DOHH2 (cell line): ENCODE results near the gene ADRA2B.
"Not testable (repeated sequence)": the region's sequence is repeated elsewhere in the genome, so short reads cannot be mapped to it uniquely, and the experiment has no call there.

ENCODE experiments used
- EZH2phosphoT487 ChIP-seq: fragments of 200-600 bp; sonication (generic); IDR thresholded peaks from 2 replicates; pipeline ENCODE4 v1.6.1; 2017; ENCODE audit warnings: borderline replicate concordance, mild to moderate bottlenecking, antibody characterized with exemption, low read length, moderate library complexity, mixed read lengths
- TF ChIP-seq, protein P1 (sequence below): fragments of 200-600 bp; sonication (generic); IDR thresholded peaks from one replicate; pipeline ENCODE4 v1.5.1; 2014; ENCODE audit warnings: antibody characterized with exemption, mild to moderate bottlenecking, low read depth, low read length; ENCODE audit not compliant: poor library complexity, severe bottlenecking

DNA sequence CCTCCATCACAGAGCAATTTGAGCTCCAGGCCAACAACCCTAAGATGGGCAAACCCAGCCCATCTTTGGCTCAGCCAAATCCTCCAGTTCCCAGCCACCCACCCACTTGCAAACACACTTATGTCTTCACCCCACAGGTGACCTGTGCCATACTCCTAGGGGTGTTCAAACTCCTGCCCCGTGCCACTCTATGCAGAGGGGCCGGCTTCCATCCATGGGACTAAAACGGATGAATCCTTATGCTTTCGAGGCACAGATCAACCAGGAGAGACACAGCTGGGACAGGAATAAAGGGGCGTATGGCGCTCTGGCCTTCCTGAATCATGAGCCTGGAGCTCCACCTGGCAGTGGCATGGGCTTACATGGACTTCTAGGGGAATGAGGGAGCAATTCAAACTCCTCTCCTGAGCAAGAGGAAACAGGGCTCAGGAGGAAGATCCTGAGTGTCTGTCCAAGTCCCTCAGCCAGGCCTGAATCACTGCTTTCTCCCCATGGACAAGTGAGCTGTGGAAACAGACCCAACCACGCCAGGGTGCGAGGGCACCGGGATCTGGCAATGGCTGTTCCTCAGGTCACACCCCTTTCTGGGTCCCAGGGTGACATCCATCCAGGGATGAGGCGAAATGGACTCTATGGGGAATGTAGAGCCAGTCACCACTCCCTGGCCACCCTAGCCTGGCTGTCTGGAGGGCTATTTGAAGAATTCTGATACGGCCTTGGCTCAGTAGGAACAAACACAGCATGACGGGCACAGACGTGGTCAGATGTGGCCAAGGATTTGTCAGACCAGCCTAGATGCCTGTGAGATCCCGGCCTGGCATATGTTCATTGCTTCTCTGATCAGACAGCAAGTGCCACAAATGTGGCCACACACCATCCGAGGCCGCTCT lies 45.0 kb downstream of the ADRA2B start:
- TF ChIP-seq, protein P1, sequence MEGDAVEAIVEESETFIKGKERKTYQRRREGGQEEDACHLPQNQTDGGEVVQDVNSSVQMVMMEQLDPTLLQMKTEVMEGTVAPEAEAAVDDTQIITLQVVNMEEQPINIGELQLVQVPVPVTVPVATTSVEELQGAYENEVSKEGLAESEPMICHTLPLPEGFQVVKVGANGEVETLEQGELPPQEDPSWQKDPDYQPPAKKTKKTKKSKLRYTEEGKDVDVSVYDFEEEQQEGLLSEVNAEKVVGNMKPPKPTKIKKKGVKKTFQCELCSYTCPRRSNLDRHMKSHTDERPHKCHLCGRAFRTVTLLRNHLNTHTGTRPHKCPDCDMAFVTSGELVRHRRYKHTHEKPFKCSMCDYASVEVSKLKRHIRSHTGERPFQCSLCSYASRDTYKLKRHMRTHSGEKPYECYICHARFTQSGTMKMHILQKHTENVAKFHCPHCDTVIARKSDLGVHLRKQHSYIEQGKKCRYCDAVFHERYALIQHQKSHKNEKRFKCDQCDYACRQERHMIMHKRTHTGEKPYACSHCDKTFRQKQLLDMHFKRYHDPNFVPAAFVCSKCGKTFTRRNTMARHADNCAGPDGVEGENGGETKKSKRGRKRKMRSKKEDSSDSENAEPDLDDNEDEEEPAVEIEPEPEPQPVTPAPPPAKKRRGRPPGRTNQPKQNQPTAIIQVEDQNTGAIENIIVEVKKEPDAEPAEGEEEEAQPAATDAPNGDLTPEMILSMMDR: not testable (repeated sequence)
- TF ChIP-seq EZH2phosphoT487: not testable (repeated sequence)
